Measurements from ENCODE around the gene CUBN.

Gene CUBN

GRCh38 chr10:16853809-16854208 is 275.8 kb downstream of the CUBN start:
- H3K27me3 ChIP-seq (ENCODE audit: insufficient read depth, poor library complexity, severe bottlenecking): no peaks in the 10 kb centered on the region
- no peak overlapping the region for H3K4me3 ChIP-seq (replicated peaks; ENCODE audit: insufficient read depth, low read length)
- TF ChIP-seq SPI1 (IDR thresholded peaks at IDR 0.05; ENCODE audit: borderline replicate concordance, low read depth): no peak
- TF ChIP-seq GABPA (IDR thresholded peaks at IDR 0.05; ENCODE audit: low read depth): no peak
- no peak for TF ChIP-seq CTCF (IDR thresholded peaks at IDR 0.05; ENCODE audit: insufficient read depth, low read length)
- no peak for TF ChIP-seq POLR2AphosphoS5 (IDR thresholded peaks at IDR 0.05; ENCODE audit: low read depth)
- TF ChIP-seq REST (IDR thresholded peaks at IDR 0.05; ENCODE audit: insufficient replicate concordance, low read depth): no peak
- DNase-seq (ENCODE audit: low read depth in 1 of 2, low spot score in 1 of 2): no peak
- no peak overlapping the region for H3K27ac ChIP-seq (replicated peaks)

- no peak for TF ChIP-seq CTCF (IDR thresholded peaks at IDR 0.05; ENCODE audit: insufficient read depth, low read length)
- TF ChIP-seq POLR2AphosphoS5 (IDR thresholded peaks at IDR 0.05; ENCODE audit: low read depth): no peak
- no peak for TF ChIP-seq GABPA (IDR thresholded peaks at IDR 0.05; ENCODE audit: low read depth)
- TF ChIP-seq SPI1 (IDR thresholded peaks at IDR 0.05; ENCODE audit: borderline replicate concordance, low read depth): no peak
- TF ChIP-seq REST (IDR thresholded peaks at IDR 0.05; ENCODE audit: insufficient replicate concordance, low read depth): no peak
- Histone ChIP-seq H3K27ac (replicated peaks) (no peak overlapping the region), H3K27me3 (ENCODE audit: insufficient read depth, poor library complexity, severe bottlenecking) (no peaks in the 10 kb centered on the region), H3K4me3 (replicated peaks; ENCODE audit: insufficient read depth, low read length) (no peak overlapping the region)
- no peak for DNase-seq (ENCODE audit: low read depth in 1 of 2, low spot score in 1 of 2)
These were observed 276.4 kb downstream of the CUBN start for GRCh38 chr10:16853201-16853600.

GRCh38 chr10:16852624-16853023 is 277.0 kb downstream of the CUBN start:
- Histone ChIP-seq H3K27ac (replicated peaks) (no peak overlapping the region), H3K27me3 (ENCODE audit: insufficient read depth, poor library complexity, severe bottlenecking) (no peaks in the 10 kb centered on the region), H3K4me3 (replicated peaks; ENCODE audit: insufficient read depth, low read length) (no peak overlapping the region)
- TF ChIP-seq GABPA (IDR thresholded peaks at IDR 0.05; ENCODE audit: low read depth): no peak
- TF ChIP-seq SPI1 (IDR thresholded peaks at IDR 0.05; ENCODE audit: borderline replicate concordance, low read depth): no peak
- no peak for TF ChIP-seq POLR2AphosphoS5 (IDR thresholded peaks at IDR 0.05; ENCODE audit: low read depth)
- TF ChIP-seq REST (IDR thresholded peaks at IDR 0.05; ENCODE audit: insufficient replicate concordance, low read depth): no peak
- TF ChIP-seq CTCF (IDR thresholded peaks at IDR 0.05; ENCODE audit: insufficient read depth, low read length): no peak
- no peak for DNase-seq (ENCODE audit: low read depth in 1 of 2, low spot score in 1 of 2)
